ENCODE results near the gene AK9. TPM values are rescaled to one million over a fixed set of nuclear protein-coding genes. Genes with fewer than 3 reads are reported as not detected.

The AK9 gene
- total and polyA plus RNA-seq, 10 of the 15 experiments (the other 5 are each of a cell fraction or from before 2014, with no cell fraction given) = 2.1 to 7.4 (median 4.2) TPM

- TF ChIP-seq RBBP5 (conservative IDR thresholded peaks at IDR 0.05) (no peak), SUPT20H (IDR thresholded peaks at IDR 0.05; ENCODE audit: borderline replicate concordance, control insufficient read depth, low read depth, low read length) (no peak), CREB1 (IDR thresholded peaks at IDR 0.05; ENCODE audit: low read depth) (peak; percentile 44; the same call in 1 of the 2 replicates), KLF5 (IDR thresholded peaks at IDR 0.05; ENCODE audit: partially characterized antibody) (peak; percentile 30), SP1 (IDR thresholded peaks at IDR 0.05; ENCODE audit: low read depth, low read length) (peak; percentile 9), ZBTB40 (IDR thresholded peaks at IDR 0.05; ENCODE audit: borderline replicate concordance) (peak; percentile 21; the same call in 1 of the 2 replicates), YBX1 (IDR thresholded peaks at IDR 0.05) (no peak), CREM (IDR thresholded peaks at IDR 0.05; ENCODE audit: low read depth) (0 out of 2 replicates have a peak, but pooled peaks have one; percentile 4), E4F1 (IDR thresholded peaks at IDR 0.05; ENCODE audit: borderline replicate concordance, partially characterized antibody) (no peak), NBN (IDR thresholded peaks at IDR 0.05) (peak; percentile 9), ZBED1 (IDR thresholded peaks at IDR 0.05; ENCODE audit: borderline replicate concordance) (no peak), CBX5 (IDR thresholded peaks at IDR 0.05; ENCODE audit: low read depth) (no peak), RB1 (IDR thresholded peaks at IDR 0.05; ENCODE audit: borderline replicate concordance) (no peak)
Measured at GRCh38 chr6:109455437-109456110, 235.4 kb downstream of the AK9 start, which contains the start of gene MICAL1 (continued).

Data from GM12878 (cell line).